ENCODE measurements around the gene ENPP3.

The ENPP3 gene

GRCh38 chr6:131727868-131728267 lies 90.8 kb downstream of the ENPP3 start:
- Histone ChIP-seq H3K27me3 (ENCODE audit: control insufficient read depth in 1 of 2, insufficient read depth in 2 of 2, low read length in 2 of 2) (no peaks in the 10 kb centered on the region), H3K4me1 (ENCODE audit: control insufficient read depth in 1 of 2, insufficient read depth in 2 of 2, low read length in 2 of 2) (no peaks in the 10 kb centered on the region), H3K9ac (ENCODE audit: low read depth in 1 of 2, low read length in 2 of 2) (no peak overlapping the region), H3K4me3 (ENCODE audit: low read depth in 1 of 2, low read length in 2 of 2) (no peak overlapping the region), H3K9me3 (ENCODE audit: control insufficient read depth in 1 of 2, low read length in 2 of 2) (no peaks in the 10 kb centered on the region), H3K36me3 (ENCODE audit: control insufficient read depth in 1 of 2, insufficient read depth in 2 of 2, low read length in 2 of 2) (no peaks in the 10 kb centered on the region), H3K27ac (ENCODE audit: low read depth, low read length) (no peak overlapping the region)

GRCh38 chr6:131728296-131728939 lies 91.3 kb downstream of the ENPP3 start:
- no peaks in the 10 kb centered on the region for H3K4me1 ChIP-seq (ENCODE audit: control insufficient read depth in 1 of 2, insufficient read depth in 2 of 2, low read length in 2 of 2)
- H3K9ac ChIP-seq (ENCODE audit: low read depth in 1 of 2, low read length in 2 of 2): no peak overlapping the region
- H3K36me3 ChIP-seq (ENCODE audit: control insufficient read depth in 1 of 2, insufficient read depth in 2 of 2, low read length in 2 of 2): no peaks in the 10 kb centered on the region
- H3K27ac ChIP-seq (ENCODE audit: low read depth, low read length): no peak overlapping the region
- H3K4me3 ChIP-seq (ENCODE audit: low read depth in 1 of 2, low read length in 2 of 2): no peak overlapping the region
- H3K27me3 ChIP-seq (ENCODE audit: control insufficient read depth in 1 of 2, insufficient read depth in 2 of 2, low read length in 2 of 2): no peaks in the 10 kb centered on the region
- no peaks in the 10 kb centered on the region for H3K9me3 ChIP-seq (ENCODE audit: control insufficient read depth in 1 of 2, low read length in 2 of 2)

GRCh38 chr6:131729550-131729949 lies 92.4 kb downstream of the ENPP3 start:
- H3K9me3 ChIP-seq (ENCODE audit: control insufficient read depth in 1 of 2, low read length in 2 of 2): no peaks in the 10 kb centered on the region
- no peaks in the 10 kb centered on the region for H3K4me1 ChIP-seq (ENCODE audit: control insufficient read depth in 1 of 2, insufficient read depth in 2 of 2, low read length in 2 of 2)
- no peaks in the 10 kb centered on the region for H3K36me3 ChIP-seq (ENCODE audit: control insufficient read depth in 1 of 2, insufficient read depth in 2 of 2, low read length in 2 of 2)
- no peak overlapping the region for H3K27ac ChIP-seq (ENCODE audit: low read depth, low read length)
- no peak overlapping the region for H3K4me3 ChIP-seq (ENCODE audit: low read depth in 1 of 2, low read length in 2 of 2)
- no peaks in the 10 kb centered on the region for H3K27me3 ChIP-seq (ENCODE audit: control insufficient read depth in 1 of 2, insufficient read depth in 2 of 2, low read length in 2 of 2)
- no peak overlapping the region for H3K9ac ChIP-seq (ENCODE audit: low read depth in 1 of 2, low read length in 2 of 2)

GRCh38 chr6:131730264-131730663 lies 93.2 kb downstream of the ENPP3 start:
- no peak overlapping the region for H3K27ac ChIP-seq (ENCODE audit: low read depth, low read length)

GRCh38 chr6:131731224-131731623 lies 94.1 kb downstream of the ENPP3 start:
- H3K36me3 ChIP-seq (ENCODE audit: control insufficient read depth in 1 of 2, insufficient read depth in 2 of 2, low read length in 2 of 2): no peaks in the 10 kb centered on the region
- H3K4me3 ChIP-seq (ENCODE audit: low read depth in 1 of 2, low read length in 2 of 2): no peak overlapping the region
- no peak overlapping the region for H3K27ac ChIP-seq (ENCODE audit: low read depth, low read length)
- H3K9ac ChIP-seq (ENCODE audit: low read depth in 1 of 2, low read length in 2 of 2): no peak overlapping the region
- H3K4me1 ChIP-seq (ENCODE audit: control insufficient read depth in 1 of 2, insufficient read depth in 2 of 2, low read length in 2 of 2): no peaks in the 10 kb centered on the region
- H3K27me3 ChIP-seq (ENCODE audit: control insufficient read depth in 1 of 2, insufficient read depth in 2 of 2, low read length in 2 of 2): no peaks in the 10 kb centered on the region
- no peaks in the 10 kb centered on the region for H3K9me3 ChIP-seq (ENCODE audit: control insufficient read depth in 1 of 2, low read length in 2 of 2)

More at GRCh38 chr6:131730264-131730663, 93.2 kb downstream of the ENPP3 start:
- H3K27me3 ChIP-seq (ENCODE audit: control insufficient read depth in 1 of 2, insufficient read depth in 2 of 2, low read length in 2 of 2): no peaks in the 10 kb centered on the region
- no peaks in the 10 kb centered on the region for H3K4me1 ChIP-seq (ENCODE audit: control insufficient read depth in 1 of 2, insufficient read depth in 2 of 2, low read length in 2 of 2)
- no peak overlapping the region for H3K4me3 ChIP-seq (ENCODE audit: low read depth in 1 of 2, low read length in 2 of 2)
- no peak overlapping the region for H3K9ac ChIP-seq (ENCODE audit: low read depth in 1 of 2, low read length in 2 of 2)
- no peaks in the 10 kb centered on the region for H3K9me3 ChIP-seq (ENCODE audit: control insufficient read depth in 1 of 2, low read length in 2 of 2)
- no peaks in the 10 kb centered on the region for H3K36me3 ChIP-seq (ENCODE audit: control insufficient read depth in 1 of 2, insufficient read depth in 2 of 2, low read length in 2 of 2)

- Histone ChIP-seq H3K27me3 (ENCODE audit: control insufficient read depth in 1 of 2, insufficient read depth in 2 of 2, low read length in 2 of 2) (no peaks in the 10 kb centered on the region), H3K36me3 (ENCODE audit: control insufficient read depth in 1 of 2, insufficient read depth in 2 of 2, low read length in 2 of 2) (no peaks in the 10 kb centered on the region), H3K27ac (ENCODE audit: low read depth, low read length) (no peak overlapping the region), H3K4me1 (ENCODE audit: control insufficient read depth in 1 of 2, insufficient read depth in 2 of 2, low read length in 2 of 2) (no peaks in the 10 kb centered on the region), H3K9ac (ENCODE audit: low read depth in 1 of 2, low read length in 2 of 2) (no peak overlapping the region), H3K9me3 (ENCODE audit: control insufficient read depth in 1 of 2, low read length in 2 of 2) (no peaks in the 10 kb centered on the region), H3K4me3 (ENCODE audit: low read depth in 1 of 2, low read length in 2 of 2) (no peak overlapping the region)
Measured at GRCh38 chr6:131733376-131734016, 96.4 kb downstream of the ENPP3 start.

- no peaks in the 10 kb centered on the region for H3K9me3 ChIP-seq (ENCODE audit: control insufficient read depth in 1 of 2, low read length in 2 of 2)
Measured at GRCh38 chr6:131736003-131736596, 99.0 kb downstream of the ENPP3 start.

GRCh38 chr6:131736811-131737210 lies 99.7 kb downstream of the ENPP3 start:
- Histone ChIP-seq H3K27me3 (ENCODE audit: control insufficient read depth in 1 of 2, insufficient read depth in 2 of 2, low read length in 2 of 2) (no peaks in the 10 kb centered on the region), H3K4me1 (ENCODE audit: control insufficient read depth in 1 of 2, insufficient read depth in 2 of 2, low read length in 2 of 2) (no peaks in the 10 kb centered on the region), H3K4me3 (ENCODE audit: low read depth in 1 of 2, low read length in 2 of 2) (no peak overlapping the region), H3K27ac (ENCODE audit: low read depth, low read length) (no peak overlapping the region), H3K36me3 (ENCODE audit: control insufficient read depth in 1 of 2, insufficient read depth in 2 of 2, low read length in 2 of 2) (no peaks in the 10 kb centered on the region), H3K9ac (ENCODE audit: low read depth in 1 of 2, low read length in 2 of 2) (no peak overlapping the region), H3K9me3 (ENCODE audit: control insufficient read depth in 1 of 2, low read length in 2 of 2) (no peaks in the 10 kb centered on the region)

More at GRCh38 chr6:131736003-131736596, 99.0 kb downstream of the ENPP3 start:
- H3K27ac ChIP-seq (ENCODE audit: low read depth, low read length): no peak overlapping the region
- no peaks in the 10 kb centered on the region for H3K36me3 ChIP-seq (ENCODE audit: control insufficient read depth in 1 of 2, insufficient read depth in 2 of 2, low read length in 2 of 2)
- H3K4me1 ChIP-seq (ENCODE audit: control insufficient read depth in 1 of 2, insufficient read depth in 2 of 2, low read length in 2 of 2): no peaks in the 10 kb centered on the region
- H3K9ac ChIP-seq (ENCODE audit: low read depth in 1 of 2, low read length in 2 of 2): no peak overlapping the region
- H3K27me3 ChIP-seq (ENCODE audit: control insufficient read depth in 1 of 2, insufficient read depth in 2 of 2, low read length in 2 of 2): no peaks in the 10 kb centered on the region
- no peak overlapping the region for H3K4me3 ChIP-seq (ENCODE audit: low read depth in 1 of 2, low read length in 2 of 2)

- no peaks in the 10 kb centered on the region for H3K36me3 ChIP-seq (ENCODE audit: control insufficient read depth in 1 of 2, insufficient read depth in 2 of 2, low read length in 2 of 2)
- H3K9me3 ChIP-seq (ENCODE audit: control insufficient read depth in 1 of 2, low read length in 2 of 2): no peaks in the 10 kb centered on the region
- H3K4me1 ChIP-seq (ENCODE audit: control insufficient read depth in 1 of 2, insufficient read depth in 2 of 2, low read length in 2 of 2): no peaks in the 10 kb centered on the region
- H3K27me3 ChIP-seq (ENCODE audit: control insufficient read depth in 1 of 2, insufficient read depth in 2 of 2, low read length in 2 of 2): no peaks in the 10 kb centered on the region
- no peak overlapping the region for H3K4me3 ChIP-seq (ENCODE audit: low read depth in 1 of 2, low read length in 2 of 2)
- no peak overlapping the region for H3K27ac ChIP-seq (ENCODE audit: low read depth, low read length)
- no peak overlapping the region for H3K9ac ChIP-seq (ENCODE audit: low read depth in 1 of 2, low read length in 2 of 2)
Measured at GRCh38 chr6:131739136-131739535, 102.0 kb downstream of the ENPP3 start.

GRCh38 chr6:131740161-131740560 lies 103.1 kb downstream of the ENPP3 start:
- Histone ChIP-seq H3K27me3 (ENCODE audit: control insufficient read depth in 1 of 2, insufficient read depth in 2 of 2, low read length in 2 of 2) (no peaks in the 10 kb centered on the region), H3K4me1 (ENCODE audit: control insufficient read depth in 1 of 2, insufficient read depth in 2 of 2, low read length in 2 of 2) (no peaks in the 10 kb centered on the region), H3K36me3 (ENCODE audit: control insufficient read depth in 1 of 2, insufficient read depth in 2 of 2, low read length in 2 of 2) (no peaks in the 10 kb centered on the region), H3K9ac (ENCODE audit: low read depth in 1 of 2, low read length in 2 of 2) (no peak overlapping the region), H3K27ac (ENCODE audit: low read depth, low read length) (no peak overlapping the region), H3K4me3 (ENCODE audit: low read depth in 1 of 2, low read length in 2 of 2) (no peak overlapping the region), H3K9me3 (ENCODE audit: control insufficient read depth in 1 of 2, low read length in 2 of 2) (no peaks in the 10 kb centered on the region)

Measured in duodenal mucosa (tissue), 2 donors.